ENCODE results near the gene PRKD1. TPM values are rescaled to one million over a fixed set of nuclear protein-coding genes. Genes with fewer than 3 reads are reported as not detected.

The PRKD1 gene
- total and polyA plus RNA-seq, 2 donors (not counting 1 experiment from before 2014, with no cell fraction given), result 0.03 to 4.3 TPM

- Histone ChIP-seq H2AFZ (ENCODE audit: insufficient read depth, low read depth, low read length, poor library complexity, severe bottlenecking) (no peak overlapping the region), H3K27me3 (replicated peaks in 1 of 4; ENCODE audit: control extremely low read depth in 1 of 4, control insufficient read depth in 3 of 4, insufficient read depth in 4 of 4, low read length in 3 of 4) (no peaks in the 10 kb centered on the region), H3K9me3 (ENCODE audit: control extremely low read depth in 1 of 3, control insufficient read depth in 2 of 3, insufficient read depth in 1 of 3, low read length in 2 of 3) (peaks cover 0 to 10% (median 3%) of the 10 kb centered on the region in 3 donors), H3K79me2 (ENCODE audit: control insufficient read depth, insufficient read depth, low read length) (no peaks in the 10 kb centered on the region), H3K9ac (ENCODE audit: low read length) (no peak overlapping the region), H4K20me1 (ENCODE audit: control insufficient read depth, insufficient read depth, low read length, poor library complexity, severe bottlenecking) (no peaks in the 10 kb centered on the region), H3K36me3 (replicated peaks in 1 of 2; ENCODE audit: control extremely low read depth in 1 of 2, control insufficient read depth in 1 of 2, extremely low read depth in 1 of 2, insufficient read depth in 2 of 2, low read length in 1 of 2) (no peaks in the 10 kb centered on the region), H3K4me3 (ENCODE audit: control extremely low read depth in 1 of 5, extremely low read depth in 1 of 5, insufficient read depth in 1 of 5, low read depth in 2 of 5, low read length in 4 of 5) (no peak overlapping the region), H3K4me2 (replicated peaks; ENCODE audit: low read depth, low read length, poor library complexity, severe bottlenecking) (no peak overlapping the region), H3K27ac (ENCODE audit: low read length in 2 of 2) (no peak overlapping the region), H3K4me1 (ENCODE audit: control insufficient read depth in 2 of 2, insufficient read depth in 2 of 2, low read length in 2 of 2) (no peaks in the 10 kb centered on the region)
- H3K9me3 Mint-ChIP-seq (ENCODE audit: insufficient read depth), result peaks cover 4% of the 10 kb centered on the region
- 100% methylated on average over 2 of the region's 7 CpGs for WGBS (ENCODE audit: insufficient coverage)
- peaks cover 6% of the 10 kb centered on the region for H3K4me1 Mint-ChIP-seq
- DNase-seq (no peak), ATAC-seq (ENCODE audit: low read depth) (no peak)
- no peaks in the 10 kb centered on the region for H3K27me3 Mint-ChIP-seq
- intact Hi-C loops (cut with micrococcal nuclease), result no loop called here
- ChIA-PET POLR2A (no interaction called here), CTCF (no interaction called here)
- H3K4me3 Mint-ChIP-seq, result no peak overlapping the region
- TF ChIP-seq, protein P1, sequence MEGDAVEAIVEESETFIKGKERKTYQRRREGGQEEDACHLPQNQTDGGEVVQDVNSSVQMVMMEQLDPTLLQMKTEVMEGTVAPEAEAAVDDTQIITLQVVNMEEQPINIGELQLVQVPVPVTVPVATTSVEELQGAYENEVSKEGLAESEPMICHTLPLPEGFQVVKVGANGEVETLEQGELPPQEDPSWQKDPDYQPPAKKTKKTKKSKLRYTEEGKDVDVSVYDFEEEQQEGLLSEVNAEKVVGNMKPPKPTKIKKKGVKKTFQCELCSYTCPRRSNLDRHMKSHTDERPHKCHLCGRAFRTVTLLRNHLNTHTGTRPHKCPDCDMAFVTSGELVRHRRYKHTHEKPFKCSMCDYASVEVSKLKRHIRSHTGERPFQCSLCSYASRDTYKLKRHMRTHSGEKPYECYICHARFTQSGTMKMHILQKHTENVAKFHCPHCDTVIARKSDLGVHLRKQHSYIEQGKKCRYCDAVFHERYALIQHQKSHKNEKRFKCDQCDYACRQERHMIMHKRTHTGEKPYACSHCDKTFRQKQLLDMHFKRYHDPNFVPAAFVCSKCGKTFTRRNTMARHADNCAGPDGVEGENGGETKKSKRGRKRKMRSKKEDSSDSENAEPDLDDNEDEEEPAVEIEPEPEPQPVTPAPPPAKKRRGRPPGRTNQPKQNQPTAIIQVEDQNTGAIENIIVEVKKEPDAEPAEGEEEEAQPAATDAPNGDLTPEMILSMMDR (IDR thresholded peaks at IDR 0.05), result no peak
- TF ChIP-seq EZH2 (IDR thresholded peaks at IDR 0.05; ENCODE audit: borderline replicate concordance, insufficient read depth, low read depth, low read length, poor library complexity, severe bottlenecking), result no peak
- H3K27ac Mint-ChIP-seq, result no peak overlapping the region
Measured at GRCh38 chr14:29905543-29905942, 22.1 kb downstream of the PRKD1 start.

DNA sequence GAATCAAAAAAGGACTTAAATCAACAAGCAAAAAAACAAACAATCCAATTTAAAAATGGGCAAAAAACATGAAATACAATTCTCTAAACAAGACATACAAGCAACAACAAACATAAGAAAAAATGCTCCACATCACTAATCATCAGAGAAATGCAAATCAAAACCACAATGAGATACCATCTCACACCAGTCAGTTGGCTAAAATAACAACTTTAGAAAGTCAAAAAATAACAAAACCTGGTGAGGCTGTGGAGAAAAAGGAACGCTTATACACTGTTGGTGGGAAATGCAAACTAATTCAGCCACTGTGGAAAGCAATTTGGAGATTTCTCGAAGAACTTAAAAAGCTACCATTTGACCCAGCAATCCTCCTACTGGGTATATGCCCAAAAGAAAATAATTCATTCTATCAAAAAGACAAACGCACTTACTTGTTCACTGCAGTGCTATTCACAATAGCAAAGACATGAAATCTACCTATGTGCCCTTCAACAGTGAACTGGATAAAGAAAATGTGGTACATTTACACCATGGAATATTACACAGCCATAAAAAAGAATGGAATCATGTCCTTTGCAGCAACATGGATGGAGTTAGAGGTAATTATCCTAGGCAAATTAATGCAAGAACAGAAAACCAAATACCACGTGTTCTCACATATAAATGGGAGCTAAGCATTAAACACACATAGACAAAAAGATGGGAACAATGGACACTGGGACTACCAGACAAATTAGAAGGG, 26.9 kb downstream of the PRKD1 start:
- peaks cover 4% of the 10 kb centered on the region for H3K9me3 Mint-ChIP-seq (ENCODE audit: insufficient read depth)
- no peaks in the 10 kb centered on the region for H3K27me3 Mint-ChIP-seq
- no peaks in the 10 kb centered on the region for H4K20me1 ChIP-seq (ENCODE audit: control insufficient read depth, insufficient read depth, low read length, poor library complexity, severe bottlenecking)
- H3K4me3 ChIP-seq (ENCODE audit: control extremely low read depth in 1 of 5, extremely low read depth in 1 of 5, insufficient read depth in 1 of 5, low read depth in 2 of 5, low read length in 4 of 5), result no peak overlapping the region
- H3K27me3 ChIP-seq (replicated peaks in 1 of 4; ENCODE audit: control extremely low read depth in 1 of 4, control insufficient read depth in 3 of 4, insufficient read depth in 4 of 4, low read length in 3 of 4), result no peaks in the 10 kb centered on the region
- intact Hi-C loops (cut with micrococcal nuclease), result no loop called here
- no peak for DNase-seq
- POLR2A ChIA-PET, result no interaction called here
- H3K79me2 ChIP-seq (ENCODE audit: control insufficient read depth, insufficient read depth, low read length), result no peaks in the 10 kb centered on the region
- TF ChIP-seq, protein P1 (IDR thresholded peaks at IDR 0.05), result no peak
- no peak for TF ChIP-seq EZH2 (IDR thresholded peaks at IDR 0.05; ENCODE audit: borderline replicate concordance, insufficient read depth, low read depth, low read length, poor library complexity, severe bottlenecking)
- no peak for ATAC-seq (ENCODE audit: low read depth)
- H2AFZ ChIP-seq (ENCODE audit: insufficient read depth, low read depth, low read length, poor library complexity, severe bottlenecking), result no peak overlapping the region
- H3K9me3 ChIP-seq (ENCODE audit: control extremely low read depth in 1 of 3, control insufficient read depth in 2 of 3, insufficient read depth in 1 of 3, low read length in 2 of 3), result peaks cover 0 to 3% (median 0%) of the 10 kb centered on the region in 3 donors
- no peaks in the 10 kb centered on the region for H3K36me3 ChIP-seq (replicated peaks in 1 of 2; ENCODE audit: control extremely low read depth in 1 of 2, control insufficient read depth in 1 of 2, extremely low read depth in 1 of 2, insufficient read depth in 2 of 2, low read length in 1 of 2)
- H3K4me1 Mint-ChIP-seq, result peaks cover 13% of the 10 kb centered on the region
- H3K27ac Mint-ChIP-seq, result no peak overlapping the region
- no peak overlapping the region for H3K9ac ChIP-seq (ENCODE audit: low read length)
- no peak overlapping the region for H3K4me2 ChIP-seq (replicated peaks; ENCODE audit: low read depth, low read length, poor library complexity, severe bottlenecking)
- H3K4me3 Mint-ChIP-seq, result peak overlapping the region; percentile 23
- CTCF ChIA-PET, result no interaction called here
- H3K4me1 ChIP-seq (ENCODE audit: control insufficient read depth in 2 of 2, insufficient read depth in 2 of 2, low read length in 2 of 2), result no peaks in the 10 kb centered on the region
- WGBS (ENCODE audit: insufficient coverage), result 80% methylated on average over 2 of the region's 4 CpGs
- H3K27ac ChIP-seq (ENCODE audit: low read length in 2 of 2), result no peak overlapping the region
